GM19193 (cell line): ENCODE data around the gene IDUA.

ENCODE experiments used
- POLR2A ChIP-seq: IDR thresholded peaks from 4 replicates; pipeline ENCODE4 v1.6.1; 2011; ENCODE audit not compliant: insufficient read depth, insufficient read length; ENCODE audit errors: extremely low read depth

IDUA gene

DNA sequence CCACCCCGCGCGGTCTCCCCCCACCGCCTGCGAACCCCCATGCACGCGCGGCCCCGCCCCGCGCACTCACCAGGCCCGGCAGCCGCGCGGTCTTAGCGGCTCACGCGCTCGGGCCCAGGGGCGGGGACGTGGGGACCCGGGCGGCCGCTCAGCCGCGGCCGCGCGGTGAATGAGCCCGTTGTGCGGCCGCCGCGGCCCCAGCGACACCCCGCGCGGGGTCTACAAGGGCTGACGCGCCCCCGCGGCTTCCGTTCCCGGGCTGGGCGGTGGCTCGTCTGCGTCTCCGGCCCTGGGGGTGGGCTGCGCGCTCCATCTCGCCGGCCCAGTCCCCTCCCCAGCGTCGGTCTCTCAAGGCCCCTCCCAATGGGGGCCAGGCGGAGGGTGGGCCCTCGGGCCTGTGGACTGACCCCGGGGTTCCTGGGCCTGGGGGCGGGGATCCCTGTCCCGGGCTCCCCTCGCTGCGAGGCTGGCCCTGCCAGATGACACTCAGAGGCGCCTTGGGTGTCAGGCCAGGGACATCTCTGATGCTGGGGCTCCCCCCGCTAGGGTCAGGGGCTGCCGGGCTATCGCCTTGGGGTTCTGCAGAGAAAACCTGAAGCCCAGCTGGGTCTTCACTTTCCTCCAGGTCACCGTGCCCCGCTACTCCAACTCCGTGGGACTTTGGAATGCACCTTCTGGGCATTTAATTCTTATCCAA lies 10.7 kb downstream of the IDUA start:
- TF ChIP-seq POLR2A, result no peak

DNA sequence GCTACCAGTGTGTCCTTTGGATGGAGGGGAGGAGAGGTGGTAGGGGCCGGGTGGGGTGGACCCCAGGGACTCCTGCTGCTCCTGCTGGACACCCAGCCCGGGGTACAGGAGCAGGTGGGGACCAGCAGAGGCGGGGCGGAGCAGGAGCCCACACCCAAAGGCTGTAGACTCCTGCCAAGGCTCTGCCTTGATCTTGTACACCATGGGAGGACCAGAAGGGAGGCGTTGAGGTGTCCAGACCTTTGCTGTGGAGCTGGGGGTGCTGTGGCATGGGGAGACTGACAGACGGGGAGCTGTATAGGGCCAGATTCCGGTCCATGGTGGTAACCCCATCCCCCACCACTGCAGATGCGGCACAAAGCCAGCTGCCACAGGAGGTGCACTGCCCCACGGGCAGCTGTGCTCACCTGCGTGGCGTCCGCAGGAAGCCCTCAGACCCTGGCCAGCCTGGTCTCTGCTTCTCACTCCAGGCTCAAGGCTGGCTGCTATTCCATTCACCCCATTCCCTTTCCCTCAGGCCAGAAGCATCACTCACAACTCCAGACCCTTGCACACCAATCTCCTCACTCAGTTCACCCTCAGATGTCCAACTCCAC lies 11.3 kb downstream of the IDUA start:
- no peak for TF ChIP-seq POLR2A

DNA sequence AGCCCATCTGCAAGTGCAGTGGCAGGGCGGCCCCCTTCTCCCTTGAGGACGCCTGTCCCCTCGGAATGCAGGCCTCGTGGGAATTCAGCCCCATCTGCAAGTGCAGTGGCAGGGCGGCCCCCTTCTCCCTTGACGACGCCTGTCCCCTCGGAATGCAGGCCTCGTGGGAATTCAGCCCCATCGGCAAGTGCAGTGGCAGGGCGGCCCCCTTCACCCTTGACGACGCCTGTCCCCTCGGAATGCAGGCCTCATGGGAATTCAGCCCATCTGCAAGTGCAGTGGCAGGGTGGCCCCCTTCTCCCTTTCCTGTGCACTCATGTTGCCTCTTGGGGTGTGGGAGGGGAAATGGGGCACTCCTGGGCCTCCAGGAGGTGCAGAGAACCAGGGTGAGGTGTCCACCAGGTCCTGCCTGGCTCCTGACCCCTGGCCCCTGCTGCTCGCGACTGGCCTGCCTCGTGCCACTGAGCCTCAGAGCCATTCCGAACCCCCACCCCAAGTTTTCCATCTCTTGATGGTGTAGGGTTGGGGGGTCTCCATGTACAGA lies 13.1 kb downstream of the IDUA start:
- TF ChIP-seq POLR2A, result no peak

DNA sequence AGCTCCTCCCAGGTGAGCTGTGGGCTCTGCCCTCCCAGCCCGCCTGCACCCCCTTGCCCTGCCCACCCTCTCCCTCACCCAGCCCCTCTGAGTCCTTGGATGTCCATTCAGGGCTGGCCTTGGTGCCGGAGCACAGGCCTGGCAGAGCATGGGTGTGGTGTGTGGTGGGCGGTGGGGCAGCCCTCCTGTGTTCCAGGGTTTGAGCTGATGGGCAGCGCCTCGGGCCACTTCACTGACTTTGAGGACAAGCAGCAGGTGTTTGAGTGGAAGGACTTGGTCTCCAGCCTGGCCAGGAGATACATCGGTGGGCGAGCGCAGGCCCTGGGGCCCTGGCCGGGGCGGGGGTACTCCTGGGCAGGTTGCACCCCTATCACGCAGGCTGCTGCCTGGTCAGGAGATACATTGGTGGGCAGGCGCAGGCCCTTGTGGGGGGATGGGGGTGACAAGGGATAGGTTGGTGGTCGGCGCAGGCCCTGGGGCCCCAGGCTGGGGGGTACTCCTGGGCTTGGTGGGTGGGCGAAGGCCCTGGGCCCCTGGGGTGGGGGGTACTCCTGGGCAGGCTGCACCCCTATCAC lies 13.9 kb downstream of the IDUA start:
- TF ChIP-seq POLR2A, result no peak

DNA sequence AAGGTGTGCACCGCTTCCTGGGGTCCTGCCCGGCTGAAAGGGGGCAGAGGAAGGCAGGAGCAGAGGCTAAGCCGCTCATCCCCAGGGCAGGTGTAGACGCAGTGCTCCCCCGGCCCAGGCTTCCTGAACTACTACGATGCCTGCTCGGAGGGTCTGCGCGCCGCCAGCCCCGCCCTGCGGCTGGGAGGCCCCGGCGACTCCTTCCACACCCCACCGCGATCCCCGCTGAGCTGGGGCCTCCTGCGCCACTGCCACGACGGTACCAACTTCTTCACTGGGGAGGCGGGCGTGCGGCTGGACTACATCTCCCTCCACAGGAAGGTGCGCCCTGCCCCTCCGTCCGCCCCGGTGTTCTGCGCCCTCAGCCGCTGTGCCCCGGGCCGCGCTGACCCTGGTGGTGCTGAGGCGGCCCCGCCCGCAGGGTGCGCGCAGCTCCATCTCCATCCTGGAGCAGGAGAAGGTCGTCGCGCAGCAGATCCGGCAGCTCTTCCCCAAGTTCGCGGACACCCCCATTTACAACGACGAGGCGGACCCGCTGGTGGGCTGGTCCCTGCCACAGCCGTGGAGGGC lies 14.8 kb downstream of the IDUA start:
- TF ChIP-seq POLR2A, result no peak

DNA sequence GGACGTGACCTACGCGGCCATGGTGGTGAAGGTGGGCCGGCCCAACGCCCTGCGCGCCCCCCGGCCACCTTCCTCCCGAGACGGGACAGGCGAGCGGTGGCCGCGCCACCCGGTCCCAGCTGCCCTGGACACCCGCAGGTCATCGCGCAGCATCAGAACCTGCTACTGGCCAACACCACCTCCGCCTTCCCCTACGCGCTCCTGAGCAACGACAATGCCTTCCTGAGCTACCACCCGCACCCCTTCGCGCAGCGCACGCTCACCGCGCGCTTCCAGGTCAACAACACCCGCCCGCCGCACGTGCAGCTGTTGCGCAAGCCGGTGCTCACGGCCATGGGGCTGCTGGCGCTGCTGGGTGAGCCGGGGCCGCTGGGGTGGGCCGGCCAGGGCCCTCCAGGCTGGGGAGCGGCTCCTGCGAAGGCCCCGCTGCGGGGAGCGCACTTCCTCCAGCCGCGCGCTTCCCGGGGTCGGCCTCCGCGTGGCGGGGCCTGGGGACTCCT lies 15.3 kb downstream of the IDUA start:
- no peak for TF ChIP-seq POLR2A

DNA sequence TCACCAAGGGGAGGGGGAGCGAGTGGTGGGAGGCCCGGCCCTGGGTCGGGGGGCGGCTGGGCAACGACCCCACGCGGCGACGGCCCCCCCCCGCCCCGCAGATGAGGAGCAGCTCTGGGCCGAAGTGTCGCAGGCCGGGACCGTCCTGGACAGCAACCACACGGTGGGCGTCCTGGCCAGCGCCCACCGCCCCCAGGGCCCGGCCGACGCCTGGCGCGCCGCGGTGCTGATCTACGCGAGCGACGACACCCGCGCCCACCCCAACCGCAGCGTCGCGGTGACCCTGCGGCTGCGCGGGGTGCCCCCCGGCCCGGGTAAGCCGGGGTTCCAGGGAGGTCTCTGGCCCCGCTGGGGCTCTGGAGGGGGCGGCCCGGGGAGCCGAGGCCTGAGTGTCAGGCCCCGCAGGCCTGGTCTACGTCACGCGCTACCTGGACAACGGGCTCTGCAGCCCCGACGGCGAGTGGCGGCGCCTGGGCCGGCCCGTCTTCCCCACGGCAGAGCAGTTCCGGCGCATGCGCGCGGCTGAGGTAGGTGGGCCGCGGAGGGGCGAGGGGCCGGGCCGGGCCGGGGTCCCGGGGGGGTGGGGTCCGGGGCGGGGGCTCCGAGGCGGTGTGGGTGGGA lies 15.9 kb downstream of the IDUA start:
- TF ChIP-seq POLR2A, result no peak

DNA sequence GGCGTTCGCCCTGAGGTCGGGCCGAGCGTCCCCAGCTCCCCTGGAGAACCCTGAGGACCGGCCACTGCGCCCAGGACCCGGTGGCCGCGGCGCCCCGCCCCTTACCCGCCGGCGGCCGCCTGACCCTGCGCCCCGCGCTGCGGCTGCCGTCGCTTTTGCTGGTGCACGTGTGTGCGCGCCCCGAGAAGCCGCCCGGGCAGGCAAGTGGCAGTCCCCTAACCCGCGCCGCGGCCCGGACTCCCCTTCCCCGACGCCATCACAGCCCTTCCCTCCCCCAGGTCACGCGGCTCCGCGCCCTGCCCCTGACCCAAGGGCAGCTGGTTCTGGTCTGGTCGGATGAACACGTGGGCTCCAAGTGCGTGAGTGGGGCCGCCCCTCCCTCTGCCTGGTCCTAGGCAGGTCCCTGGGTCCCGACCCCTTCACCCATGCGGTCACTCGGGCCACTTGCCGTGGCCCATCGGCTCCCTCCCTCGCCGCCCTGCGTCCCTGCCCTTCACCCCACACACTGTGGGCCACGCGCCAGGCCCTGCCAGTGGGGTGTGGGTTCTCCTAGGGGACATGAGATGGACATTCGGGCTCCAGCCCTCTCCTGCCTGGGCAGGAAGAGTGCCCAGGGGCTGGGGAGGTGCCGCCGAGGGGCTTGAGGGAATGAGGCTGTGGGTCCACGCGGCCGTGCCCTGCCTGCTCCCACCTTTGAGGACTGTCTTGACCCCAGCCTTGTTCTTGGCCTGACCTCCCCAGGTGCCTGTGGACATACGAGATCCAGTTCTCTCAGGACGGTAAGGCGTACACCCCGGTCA lies 16.6 kb downstream of the IDUA start:
- TF ChIP-seq POLR2A, result no peak

DNA sequence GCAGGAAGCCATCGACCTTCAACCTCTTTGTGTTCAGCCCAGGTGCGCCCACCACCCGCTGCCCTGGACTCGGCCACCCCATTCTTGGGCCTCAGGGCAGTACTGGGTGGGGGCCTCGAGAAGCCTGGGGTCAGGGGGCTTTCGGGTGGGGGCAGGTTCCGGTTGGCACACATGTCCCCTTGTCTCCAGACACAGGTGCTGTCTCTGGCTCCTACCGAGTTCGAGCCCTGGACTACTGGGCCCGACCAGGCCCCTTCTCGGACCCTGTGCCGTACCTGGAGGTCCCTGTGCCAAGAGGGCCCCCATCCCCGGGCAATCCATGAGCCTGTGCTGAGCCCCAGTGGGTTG lies 17.2 kb downstream of the IDUA start:
- TF ChIP-seq POLR2A, result no peak

DNA sequence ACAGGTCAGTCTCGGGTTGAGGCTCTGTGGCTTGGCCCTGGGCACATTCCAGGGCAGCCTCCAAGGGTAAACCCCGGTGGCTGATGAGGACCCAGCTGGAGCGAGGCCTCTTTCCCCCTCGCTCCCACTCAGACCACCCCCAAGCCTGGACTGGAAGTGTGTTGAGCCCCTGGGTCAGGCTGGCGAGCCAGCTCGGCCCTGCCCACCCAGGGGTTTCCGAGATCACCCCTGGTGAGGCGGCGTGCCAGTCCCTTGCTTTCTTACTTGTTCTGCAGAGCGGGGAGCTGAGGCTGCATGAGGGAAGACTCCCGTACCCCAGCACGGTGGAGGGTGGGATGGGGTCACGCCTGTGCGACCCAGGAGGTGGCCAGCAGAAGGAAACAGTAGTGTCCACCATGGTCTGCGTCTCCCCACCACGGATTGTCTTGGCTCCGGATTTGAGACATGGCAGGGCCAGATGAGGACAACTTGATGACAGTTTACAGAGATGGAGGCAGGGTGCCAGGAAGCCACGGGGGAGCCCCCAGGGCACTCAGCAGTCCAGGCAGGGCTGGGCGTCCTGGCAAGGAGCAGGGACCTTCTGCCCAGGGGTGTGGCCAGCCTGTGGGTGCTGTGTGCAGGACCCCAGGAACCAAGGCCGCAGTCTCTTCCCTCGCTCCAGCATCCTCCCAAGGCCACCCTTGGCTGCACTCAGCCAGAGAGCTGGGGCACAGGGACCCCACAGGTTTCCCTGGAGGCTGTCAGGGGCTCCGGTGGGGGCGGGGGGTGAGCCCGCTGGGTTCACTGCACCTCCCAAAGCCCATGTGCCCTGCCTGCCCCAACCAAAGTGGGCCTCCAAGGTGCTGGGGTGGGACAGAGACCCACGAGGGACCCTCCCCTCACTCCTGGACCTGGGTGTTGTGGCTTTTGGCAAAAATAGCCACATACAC lies 18.0 kb downstream of the IDUA start:
- TF ChIP-seq POLR2A, result no peak

DNA sequence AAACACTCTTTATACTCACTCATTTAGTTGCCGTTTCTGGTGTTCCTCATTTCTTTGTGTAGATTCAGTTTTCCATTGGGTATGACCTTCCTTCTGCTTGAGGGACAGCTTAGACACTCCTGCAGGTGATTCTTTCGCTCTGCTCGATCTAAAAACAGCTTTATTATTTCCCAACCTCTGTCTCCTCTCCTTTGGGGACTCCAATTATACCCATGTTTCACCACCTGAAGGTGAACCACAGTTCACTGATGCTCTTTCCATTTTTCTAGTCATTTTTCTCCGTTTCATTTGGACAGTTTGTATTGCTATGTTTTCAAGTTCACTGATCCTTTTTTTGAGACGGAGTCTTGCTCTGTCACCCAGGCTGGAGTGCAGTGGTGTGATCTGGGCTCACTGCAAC lies 20.0 kb downstream of the IDUA start:
- TF ChIP-seq POLR2A, result no peak

DNA sequence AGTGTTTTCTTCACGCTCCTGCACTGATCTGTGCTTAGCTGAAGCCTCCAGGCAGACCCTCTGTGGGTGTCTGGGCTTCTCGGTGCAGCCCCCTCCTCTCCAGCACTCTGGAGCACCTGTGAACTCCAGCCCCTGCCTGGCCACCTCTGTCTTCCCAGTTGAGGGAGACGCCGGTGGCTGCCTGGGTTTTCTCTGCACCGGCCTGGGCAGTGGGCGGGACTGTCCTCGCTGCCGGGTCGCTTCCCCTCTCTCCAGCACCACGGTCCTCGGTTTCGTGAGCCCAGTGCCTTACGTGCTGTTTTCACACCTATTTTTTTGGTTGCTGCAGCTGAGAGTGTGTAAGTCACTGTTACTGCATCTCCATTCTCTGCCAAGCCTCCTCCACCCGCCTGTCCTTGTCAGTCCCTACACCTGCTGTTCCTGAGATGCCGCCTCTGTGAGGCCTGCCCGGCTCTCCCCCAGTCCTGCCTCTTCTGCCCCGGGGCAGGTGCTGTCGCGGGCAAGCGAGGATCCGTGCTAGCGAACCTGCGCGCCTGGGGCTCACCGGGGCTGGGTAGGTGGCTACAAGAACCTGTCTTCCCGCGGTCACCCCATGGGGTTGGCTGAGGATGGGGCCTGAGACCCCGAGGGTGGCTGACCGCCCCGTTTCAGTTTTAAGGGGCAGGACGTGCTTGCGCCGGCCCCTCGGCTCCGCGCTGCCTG lies 22.1 kb downstream of the IDUA start:
- no peak for TF ChIP-seq POLR2A

DNA sequence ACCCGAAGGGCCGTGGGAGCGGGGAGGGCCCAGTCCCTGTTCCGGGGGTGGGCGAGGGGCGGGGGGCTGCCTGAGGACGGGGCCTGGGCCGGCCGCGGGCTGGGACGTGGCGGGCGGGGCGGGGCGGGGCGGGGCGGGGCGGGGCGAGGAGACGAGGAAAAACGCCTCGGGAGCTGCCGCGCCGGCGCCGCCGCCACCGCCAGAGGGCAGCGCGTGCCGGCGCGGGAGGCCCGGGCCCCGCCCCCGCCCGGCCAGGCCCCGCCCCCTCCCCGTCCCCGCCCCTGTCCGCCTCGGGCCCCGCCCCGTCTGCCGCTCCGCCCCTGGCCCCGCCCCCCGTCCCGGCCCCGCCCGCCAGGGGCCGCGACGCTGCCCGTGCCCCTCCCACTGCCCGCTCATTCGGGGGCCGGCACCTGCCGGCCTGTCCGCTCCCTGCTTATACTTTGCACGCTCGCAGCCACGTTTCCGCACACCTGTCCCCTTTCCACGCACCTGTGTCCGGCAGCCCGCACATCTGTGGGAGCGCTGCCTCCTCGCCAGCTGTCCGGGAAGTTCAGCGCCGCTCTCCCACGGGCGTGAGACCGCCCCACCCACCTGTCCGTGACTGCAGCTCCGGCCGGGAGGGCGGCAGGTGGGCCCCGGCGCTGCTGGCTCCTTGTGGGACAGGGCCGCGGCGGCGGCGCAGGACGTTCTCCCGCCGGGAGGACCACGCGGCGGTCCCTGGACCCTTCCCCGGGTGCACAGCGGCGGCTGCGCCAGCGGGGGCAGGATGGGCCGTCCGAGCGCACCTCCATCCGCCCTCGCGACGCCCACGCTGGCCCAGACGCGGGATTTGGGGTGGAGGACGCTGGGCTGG lies 22.9 kb downstream of the IDUA start:
- no peak for TF ChIP-seq POLR2A
